Stimulated activated CD4-positive, alpha-beta T cell treated with anti-CD3 and anti-CD28 coated beads, Interleukin-12 subunit alpha, Interleukin-12 subunit beta, amount 100 ng/mL, for 24 hours (primary cell): ENCODE results near the gene MRO.
"Not testable (repeated sequence)": the region's sequence is repeated elsewhere in the genome, so short reads cannot be mapped to it uniquely, and the experiment has no call there.

ENCODE experiments used
- DNase-seq, 2 experiments: peaks; one replicate each; pipeline ENCODE4 v3.0.0-alpha.2; 2020; ENCODE audit warnings: low read depth in 2 of 2

Gene MRO

DNA sequence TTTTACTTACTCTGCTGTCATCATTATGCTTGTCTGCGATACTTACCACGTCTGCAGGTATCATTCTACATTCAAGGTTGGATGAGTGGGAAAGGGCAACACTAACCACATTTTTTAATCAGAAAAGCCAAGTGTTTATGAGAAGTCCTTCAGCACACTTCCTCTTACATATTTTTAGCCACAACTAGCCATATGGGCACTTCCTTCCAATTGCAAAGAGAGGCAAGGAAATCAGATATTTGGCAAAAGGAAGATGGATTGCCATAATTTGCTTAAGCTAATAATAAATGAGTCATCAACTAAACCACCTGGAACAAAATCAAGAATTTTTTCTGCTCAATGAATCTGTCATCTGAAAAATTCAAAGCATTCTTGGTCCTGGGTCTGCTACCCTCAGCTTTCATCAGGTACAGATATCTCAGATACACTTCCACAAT lies 16.7 kb upstream of the MRO start:
- DNase-seq, result no peak

DNA sequence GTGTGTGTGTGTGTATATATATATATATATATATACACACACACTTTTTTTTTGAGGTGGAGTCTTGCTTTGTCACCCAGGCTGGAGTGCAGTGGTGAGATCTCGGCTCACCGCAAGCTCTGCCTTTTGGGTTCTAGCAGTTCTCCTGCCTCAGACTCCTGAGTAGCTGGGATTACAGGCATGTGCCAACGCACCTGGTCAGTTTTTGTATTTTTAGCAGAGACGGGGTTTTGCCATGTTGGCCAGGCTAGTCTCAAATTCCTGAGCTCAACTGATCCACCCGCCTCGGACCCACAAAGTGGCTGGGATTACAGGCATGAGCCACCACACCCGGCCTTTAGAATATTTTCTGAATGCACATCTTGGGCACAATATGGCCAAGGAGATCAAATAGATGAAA lies 13.7 kb upstream of the MRO start:
- DNase-seq, result not testable (repeated sequence)

DNA sequence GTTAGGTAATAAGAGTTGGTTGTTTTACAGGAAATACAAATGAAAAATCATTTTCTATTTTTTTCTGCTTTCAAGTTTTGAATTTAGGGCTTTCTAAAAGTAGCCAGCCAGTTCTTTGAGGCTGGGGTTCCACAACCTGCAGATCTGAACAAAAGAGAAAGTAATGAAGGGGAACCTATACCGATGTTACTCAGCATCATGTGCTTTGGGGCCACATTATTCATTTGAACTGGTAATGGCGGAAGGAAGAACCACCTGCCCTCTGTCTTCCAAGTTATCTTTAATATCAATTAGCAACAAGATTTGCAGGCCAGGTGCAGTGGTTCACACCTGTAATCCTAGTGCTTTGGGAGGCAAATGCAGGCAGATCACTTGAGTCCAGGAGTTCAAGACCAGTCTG lies 12.9 kb upstream of the MRO start:
- no peak for DNase-seq

DNA sequence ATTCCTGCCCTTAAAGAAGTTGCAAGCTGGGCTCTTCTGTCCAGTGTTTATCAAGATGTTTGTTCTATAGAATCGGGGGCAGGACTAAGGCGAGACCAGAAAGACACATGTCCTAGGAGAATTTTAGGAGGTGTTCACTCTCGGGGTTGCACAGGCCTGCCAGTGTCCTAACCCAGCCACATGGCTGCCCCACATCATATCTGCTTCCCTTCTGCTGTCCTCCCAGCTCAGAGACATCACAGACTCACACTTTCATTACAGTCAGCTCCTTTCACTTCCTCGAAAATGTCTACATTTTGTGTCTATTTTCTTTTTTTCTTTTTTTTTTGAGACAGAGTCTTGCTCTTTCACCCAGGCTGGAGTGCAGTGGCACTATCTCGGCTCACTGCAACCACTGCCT lies 10.7 kb upstream of the MRO start:
- no peak for DNase-seq

DNA sequence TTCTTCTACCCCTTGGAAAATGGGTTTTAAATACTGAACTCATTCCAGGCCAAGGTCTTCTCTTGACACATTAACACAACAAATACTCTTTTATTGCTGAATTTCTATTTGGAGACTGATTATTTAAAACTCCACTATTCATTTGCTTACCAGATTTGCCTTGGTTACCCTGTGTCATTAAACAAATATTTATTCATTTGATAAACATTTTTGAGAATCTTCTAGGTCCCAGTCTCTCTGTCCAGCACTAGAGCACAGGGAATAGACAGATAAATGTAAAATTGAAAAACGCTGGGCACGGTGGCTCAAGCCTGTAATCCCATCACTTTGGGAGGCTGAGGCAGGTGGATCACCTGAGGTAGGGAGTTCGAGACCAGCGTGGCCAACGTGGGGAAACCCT lies 9.8 kb upstream of the MRO start:
- DNase-seq, result no peak

DNA sequence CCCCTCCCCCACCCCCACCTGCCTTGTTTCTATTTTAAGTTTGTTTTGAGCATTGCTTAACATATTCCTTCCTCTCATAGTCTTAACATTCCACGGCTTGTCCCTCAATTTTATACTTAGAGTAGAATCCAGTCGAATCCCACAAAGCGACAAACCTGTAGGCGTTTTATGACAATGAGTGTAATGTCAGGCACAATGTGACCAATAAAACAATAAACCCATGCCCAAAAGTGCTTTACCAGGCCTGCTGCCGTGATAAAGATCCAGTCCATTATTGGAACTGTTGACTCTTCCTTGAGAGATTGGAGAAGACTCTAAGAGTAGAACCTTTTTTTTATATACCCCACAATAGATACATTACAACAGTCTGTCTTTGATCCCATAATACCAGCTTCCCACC lies 6.2 kb upstream of the MRO start:
- no peak for DNase-seq

DNA sequence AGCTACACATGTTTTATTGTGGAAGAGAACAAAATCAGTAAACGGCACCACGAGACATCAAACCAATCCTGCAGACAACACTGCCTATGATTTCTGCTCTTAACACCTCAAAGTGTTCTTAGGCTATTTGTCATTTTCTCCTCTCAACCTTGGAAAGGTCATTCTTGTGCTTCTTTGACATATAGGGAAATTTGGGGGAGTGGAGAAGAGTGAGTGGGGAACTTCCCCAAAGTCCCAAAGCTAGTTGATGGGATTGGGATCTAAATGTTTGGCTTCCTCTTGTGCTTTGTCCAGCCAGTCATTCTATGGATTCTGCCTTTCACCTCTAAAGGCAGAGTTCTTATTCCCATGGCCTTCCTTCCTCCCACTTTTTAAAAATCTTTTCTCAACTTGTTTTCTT lies 5.8 kb upstream of the MRO start:
- no peak for DNase-seq

DNA sequence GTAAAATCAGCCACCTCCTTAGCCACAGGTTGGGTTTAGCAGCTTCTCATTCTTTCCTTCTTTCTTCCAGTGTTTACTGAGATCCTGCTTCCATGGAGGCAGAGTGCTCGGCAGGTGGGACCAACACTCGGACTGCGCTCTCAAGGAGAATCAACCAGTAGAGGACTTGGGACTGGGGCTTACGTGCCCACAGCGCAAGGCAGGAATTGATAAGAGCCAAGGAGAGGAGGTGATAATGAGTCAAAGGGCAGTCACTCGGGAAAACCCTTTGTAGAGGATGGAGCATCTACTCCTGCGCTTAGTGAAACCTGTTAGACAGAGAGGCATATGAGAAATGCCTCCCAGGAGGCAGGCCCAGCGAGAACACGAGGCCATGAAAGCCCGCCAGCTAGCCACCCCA lies 2.9 kb upstream of the MRO start:
- no peak for DNase-seq

DNA sequence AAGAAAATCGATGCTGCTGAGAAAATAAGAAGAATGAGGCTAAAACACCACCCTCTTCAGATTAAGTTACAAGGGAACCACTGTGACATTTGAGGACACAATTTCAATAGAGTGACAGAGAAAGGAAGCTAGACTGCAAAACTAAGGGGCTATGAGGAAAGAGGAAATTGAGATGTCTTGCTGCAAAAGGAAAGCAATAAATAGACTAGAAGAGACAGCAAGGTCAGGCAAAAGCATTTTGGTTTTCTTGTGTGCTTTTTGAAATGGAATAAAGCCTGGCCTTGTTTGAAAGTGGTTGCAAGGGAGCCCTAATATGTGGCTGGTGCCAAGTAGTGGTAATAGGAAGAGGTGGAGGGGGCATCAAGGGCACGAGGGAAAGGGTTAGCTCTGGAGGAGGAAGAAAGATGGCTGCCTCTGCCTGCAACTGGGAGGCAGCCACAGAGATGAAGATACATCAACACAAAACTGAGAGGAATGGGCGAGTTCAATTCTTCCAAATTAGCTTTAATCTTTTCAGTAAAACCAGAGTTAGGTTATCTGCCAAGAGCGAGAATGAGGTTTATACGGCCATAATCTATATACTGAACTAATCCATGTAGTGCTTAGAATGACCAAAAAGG lies 1.2 kb upstream of the MRO start:
- no peak for DNase-seq

DNA sequence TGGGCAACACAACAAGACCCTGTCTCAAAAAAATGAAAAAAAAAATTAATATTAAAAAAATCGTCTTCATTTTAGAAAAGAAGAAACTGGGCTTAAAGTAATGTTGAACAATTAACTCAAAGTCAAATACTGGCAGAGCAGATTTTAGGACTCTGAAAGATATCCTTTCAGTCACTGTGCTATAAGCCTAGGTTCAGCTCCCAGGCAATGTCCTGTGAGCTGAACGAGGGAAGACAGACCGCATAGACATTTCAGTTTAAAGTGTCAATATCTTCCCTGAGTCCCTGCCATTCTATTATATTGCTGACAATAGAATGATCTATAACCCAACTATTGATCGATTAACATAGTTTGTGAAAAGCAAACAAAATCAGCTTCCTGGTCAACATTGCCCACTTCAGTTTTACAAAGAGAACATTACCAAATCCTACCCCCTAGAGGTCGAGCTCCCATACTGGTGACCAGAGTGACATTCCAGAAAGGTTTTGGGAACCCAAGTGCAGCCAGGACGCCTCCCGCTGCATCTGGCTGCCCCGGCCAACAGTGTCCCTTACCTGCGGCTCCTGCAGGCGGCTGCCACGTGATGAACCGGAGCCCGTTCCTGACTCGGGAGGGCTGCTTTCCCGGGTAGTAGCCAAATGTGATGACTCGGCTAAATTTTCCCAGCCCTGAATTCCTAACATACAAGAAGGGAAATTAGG lies 639 bp downstream of the MRO start:
- DNase-seq, result no peak

DNA sequence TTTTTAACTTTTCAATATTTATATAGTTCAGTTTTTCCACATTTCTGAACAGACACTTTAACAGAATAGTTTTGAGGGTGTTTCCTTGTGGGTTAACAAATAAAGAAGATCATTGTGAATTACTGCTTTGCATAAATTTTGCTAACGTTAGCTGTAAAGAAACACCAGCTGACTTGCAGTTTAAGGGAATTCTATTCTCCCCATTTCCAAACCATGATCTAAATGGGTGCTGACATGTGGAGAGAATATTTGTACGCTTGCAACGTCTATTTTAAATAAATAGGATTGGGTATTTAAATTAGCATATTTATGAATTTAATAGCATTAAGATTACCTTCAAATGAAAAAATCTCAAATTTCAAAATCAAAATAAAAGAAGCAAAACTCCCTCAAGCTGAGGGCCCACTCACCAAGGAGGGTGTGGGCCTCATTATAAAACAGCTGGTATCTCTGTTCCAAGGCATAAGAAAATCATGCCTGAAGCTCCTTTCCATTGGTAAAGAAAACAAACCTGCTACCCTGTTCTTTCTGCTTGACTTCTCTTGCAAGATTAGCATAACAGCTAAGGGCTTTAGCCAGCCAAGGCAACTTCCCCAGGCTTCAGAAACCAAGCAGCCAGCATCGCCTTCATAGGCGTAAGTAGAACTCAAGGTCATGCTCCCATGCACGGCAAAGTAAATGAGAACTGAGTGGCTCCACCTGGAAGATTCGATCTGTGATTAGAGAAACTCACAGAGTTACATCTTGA lies 3.2 kb downstream of the MRO start:
- DNase-seq, result no peak

DNA sequence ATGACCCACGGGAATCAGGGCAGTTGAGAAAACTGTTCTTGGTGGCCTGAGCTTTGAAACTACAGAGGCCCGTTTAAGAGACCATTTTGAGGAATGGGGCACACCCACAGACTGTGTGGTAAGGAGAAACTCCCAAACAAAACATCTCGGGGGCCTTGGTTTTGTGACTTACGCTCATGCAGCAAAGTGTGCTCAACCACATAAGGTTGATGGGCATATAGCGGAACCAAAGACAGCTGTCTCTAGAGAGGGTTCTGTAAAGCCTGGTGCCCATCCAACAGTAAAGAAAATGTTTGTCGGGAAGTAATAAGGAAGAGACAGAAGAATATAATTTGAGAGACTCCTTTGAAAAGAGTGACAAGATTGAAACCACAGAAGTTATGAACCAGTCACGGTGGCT lies 5.4 kb downstream of the MRO start:
- DNase-seq, result no peak

DNA sequence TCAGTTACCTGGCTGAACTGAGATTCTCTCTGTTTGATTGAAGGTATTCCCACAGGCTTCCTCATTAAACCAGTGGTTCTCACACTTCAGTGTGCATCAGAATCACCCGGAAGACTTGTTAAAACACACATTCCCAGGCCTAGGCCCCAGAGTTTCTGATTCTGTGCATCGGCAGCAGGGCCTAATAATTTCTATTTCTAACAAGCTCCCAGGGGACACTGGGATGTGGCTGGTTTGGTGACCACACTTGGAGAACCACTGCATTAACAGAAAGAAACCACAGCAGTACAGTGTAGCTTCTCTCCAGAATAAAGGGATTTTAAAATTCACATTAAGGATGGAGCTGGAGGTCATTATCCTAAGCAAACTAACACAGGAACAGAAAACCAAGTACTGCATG lies 6.5 kb downstream of the MRO start:
- DNase-seq, result no peak

DNA sequence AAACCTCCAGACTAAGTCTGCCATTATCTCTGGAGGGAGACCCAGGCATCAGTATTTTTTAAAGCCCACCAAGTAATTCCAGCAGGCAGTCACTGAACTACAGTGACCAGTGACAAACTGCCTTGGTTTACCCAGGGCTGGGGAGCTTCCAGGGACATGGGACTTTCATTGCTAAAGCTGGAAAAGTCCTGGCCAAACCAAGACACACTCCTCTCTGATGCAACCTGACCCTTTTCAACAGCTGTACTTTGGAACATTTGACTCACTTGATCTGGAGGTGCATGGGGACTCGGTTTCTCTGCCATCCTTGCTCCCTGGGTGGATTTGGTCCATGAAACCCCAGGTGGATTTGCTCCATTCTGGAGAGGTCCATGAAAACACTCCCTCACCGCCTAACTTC lies 7.0 kb downstream of the MRO start:
- no peak for DNase-seq

DNA sequence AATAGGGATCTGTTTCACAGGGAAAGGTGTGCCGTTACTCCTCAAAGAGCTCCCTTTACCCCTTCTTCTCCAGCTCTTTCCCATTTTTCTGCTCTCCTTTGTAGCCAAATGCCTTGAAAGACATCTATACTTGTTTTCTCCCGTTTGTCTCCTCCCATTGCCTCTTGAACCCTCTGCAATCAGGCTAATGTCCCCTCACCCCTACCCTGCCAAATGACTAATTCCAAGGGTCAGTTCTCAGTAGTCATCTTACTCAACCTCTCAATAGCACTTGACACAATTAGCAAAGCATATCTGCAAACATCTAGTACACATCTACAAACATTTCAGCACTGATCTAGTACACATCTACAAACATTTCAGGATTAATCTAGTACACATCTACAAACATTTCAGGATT lies 12.6 kb downstream of the MRO start:
- DNase-seq, result no peak

DNA sequence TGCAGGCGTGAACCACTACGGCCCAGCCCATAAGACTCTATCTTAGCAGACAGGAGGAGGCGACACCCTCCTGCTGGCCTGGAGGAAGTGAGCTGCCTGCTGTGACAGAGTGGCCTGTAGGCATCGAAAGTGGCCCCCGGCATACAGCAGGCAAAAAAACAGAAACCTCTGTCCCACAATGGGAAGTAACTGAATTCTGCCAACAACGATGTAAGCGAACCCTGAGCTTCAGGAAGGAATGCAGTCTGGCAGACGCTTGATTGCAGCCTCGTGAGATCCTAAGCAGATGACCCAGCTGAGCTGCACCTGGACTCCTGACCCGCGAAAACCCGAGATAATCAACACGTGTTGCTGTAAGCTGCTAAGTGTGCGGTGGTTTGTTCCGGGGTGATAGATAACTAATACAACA lies 13.6 kb downstream of the MRO start:
- no peak for DNase-seq

DNA sequence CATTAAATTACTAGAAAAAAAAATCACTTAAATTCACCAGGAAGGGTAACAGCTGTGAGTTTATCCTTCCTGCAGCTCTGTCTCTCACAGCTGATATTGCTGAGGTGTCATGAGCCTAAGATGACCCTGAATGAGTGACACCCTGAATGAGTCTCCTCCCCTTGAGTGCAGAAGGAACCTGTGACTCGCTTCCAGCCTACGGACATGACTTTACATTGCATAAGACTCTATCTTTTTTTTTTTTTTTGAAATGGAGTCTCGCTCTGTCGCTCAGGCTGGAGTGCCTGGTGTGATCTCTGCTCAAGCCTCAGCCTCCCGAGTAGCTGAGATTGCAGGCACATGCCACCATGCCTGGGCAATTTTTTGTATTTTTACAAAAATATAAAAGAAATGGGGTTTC lies 14.1 kb downstream of the MRO start:
- no peak for DNase-seq

DNA sequence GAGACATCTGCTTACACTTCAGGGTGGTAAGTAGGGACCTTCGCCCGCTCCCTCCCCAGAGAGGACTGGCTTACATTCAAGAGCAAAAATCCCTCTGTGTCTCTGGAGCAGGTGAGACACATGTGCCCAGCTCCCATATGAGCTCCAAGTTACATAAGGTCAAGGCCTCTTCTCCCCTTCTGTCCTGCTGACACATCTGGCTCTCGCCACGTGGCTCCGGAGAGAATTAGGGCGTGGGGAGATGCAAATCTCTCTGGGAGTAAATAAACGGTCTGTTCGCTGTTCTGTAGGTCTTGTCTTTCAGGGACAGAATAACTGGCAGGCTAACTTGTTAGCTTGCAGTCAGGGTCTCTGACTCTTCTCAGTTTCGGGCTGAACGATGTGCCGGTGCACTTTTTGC lies 16.2 kb downstream of the MRO start:
- no peak for DNase-seq

DNA sequence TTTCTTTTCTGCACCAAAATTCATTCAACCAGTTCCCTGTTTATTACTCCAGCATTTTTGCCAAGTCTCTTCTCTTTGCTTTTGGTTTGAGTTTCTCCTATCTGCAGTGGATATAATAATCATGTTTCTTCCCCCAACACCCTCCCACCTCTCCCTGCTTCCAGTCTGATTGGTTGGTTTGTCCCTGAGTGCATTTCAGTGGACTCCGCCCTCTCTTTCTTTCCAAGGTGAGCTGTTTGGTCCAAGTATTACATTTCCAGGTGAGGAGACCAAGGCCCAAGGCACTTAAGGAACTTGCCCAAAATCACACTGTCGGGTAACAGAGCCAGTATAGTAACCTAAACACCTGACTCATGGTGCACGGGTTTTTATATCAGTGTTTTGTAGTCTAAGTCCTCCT lies 17.7 kb downstream of the MRO start:
- no peak for DNase-seq

DNA sequence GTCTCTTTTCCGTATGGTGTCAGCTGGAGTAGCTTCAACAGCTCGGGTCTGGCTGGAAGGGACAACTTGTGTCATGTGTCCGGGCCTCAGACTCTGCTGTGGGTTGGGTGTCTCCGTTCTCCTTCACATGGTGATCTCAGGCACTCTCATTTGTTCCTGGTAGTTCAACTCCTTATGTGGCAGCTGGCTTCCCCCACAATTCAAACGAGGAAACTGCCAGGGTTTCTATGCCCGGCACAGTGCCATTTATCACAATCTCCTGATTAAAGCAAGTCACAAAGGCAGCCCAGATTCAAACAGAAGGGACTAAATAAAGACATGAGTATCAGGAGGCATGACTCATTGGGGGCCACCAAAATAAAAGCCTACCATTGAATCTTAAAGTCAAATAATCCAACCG lies 22.7 kb downstream of the MRO start:
- DNase-seq, result no peak

DNA sequence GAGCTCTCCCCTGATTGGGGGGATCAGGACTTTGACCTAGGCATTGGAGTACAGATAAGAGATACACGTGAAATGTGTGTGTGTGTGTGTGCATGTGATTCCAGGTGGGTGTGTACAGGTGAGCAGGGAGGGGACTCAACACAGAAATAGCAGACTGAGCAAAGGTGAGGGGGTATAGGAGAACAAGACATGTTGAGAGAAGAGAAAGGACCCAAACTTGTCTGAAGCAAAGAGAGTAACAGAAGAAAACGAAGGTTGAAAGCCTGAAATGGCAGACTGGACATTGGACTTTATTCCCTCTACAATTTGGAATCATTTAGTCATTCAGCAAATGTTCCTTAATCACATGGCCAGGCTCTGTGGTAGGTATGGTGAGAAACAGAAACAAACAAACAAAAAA lies 23.3 kb downstream of the MRO start:
- DNase-seq, result no peak

DNA sequence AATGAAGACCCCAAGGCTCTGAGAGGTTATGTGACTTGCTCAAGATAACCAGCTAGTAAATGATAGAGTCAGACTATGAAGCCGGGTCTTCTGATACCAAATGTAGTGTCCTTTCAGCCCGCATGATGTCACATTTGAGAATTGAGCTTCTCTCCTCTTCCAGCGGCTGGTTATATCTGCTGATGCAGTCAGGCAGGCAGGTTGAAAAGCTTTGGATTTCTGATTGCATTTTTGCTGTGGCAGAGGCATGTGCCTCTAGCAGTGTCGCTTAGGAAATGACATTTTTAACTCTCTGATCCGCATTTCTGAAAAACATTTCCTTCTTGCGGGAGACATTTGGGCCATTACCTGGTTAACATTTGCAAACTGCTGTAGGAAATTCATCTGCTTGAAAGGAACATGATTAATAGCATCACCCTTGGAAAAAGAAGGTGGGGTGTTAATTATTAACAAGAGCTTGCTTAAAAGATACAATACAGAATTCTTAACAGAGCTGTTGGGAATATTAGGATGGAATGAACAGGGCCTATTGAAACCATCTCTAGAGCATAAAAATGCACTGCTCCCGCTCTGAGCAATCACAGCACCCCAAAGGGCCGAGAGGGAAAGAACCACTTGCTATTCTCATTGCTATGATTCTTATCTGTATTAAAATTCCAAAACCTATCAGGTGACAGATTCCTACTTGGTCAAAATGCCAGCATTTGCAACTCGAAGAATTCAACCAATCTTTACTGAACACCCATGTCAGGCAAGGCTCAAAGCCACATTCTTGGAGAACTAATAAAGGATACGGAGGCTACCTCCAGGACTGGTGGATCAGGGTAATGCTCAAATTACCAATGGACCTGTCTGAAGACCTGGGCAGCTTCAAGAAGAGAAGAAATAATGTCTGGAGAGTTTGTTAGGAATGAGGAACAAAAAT lies 25.9 kb downstream of the MRO start:
- no peak for DNase-seq
